HG02763 (cell line): ENCODE results near the gene GLDC.

Experiments
- ATAC-seq: cut with Tn5 transposase; IDR thresholded peaks from one replicate; pipeline ENCODE4 v1.9.1; 2021; ENCODE audit warnings: mild to moderate bottlenecking, moderate library complexity; ENCODE audit not compliant: unreplicated experiment

GLDC gene

DNA sequence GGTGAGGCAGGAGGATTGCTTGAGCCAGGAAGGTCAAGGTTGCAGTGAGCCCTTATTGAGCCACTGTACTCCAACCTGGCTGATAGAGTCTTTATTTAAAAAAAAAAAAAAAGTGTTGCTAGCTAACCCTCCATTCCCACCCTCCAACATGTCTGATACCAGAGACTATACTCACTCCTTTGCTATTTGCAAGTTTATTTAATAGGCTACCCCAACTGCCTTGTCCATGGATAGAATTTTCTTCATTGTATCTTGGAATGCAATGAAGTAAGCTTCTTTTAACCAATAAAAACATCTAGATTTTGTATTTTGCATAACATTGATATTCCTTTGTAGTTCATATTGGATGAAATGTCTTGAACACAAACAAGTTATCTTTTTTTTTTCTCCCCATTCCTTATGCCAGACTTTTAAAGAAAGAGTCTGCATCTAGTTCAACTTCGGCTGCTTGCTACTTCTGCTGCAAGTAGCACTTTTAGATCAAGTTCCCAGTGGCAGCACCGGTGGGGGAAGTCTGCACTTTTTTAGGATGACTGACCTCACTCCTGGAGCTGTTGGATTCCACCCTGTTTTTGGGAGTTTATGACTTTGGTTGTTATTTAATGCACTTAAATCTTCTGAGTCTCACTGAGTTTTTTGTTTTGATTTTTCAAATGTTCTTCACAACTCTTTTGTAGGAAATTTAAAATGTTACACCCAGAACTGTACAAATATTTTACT, 120.0 kb downstream of the GLDC start:
- no peak for ATAC-seq

DNA sequence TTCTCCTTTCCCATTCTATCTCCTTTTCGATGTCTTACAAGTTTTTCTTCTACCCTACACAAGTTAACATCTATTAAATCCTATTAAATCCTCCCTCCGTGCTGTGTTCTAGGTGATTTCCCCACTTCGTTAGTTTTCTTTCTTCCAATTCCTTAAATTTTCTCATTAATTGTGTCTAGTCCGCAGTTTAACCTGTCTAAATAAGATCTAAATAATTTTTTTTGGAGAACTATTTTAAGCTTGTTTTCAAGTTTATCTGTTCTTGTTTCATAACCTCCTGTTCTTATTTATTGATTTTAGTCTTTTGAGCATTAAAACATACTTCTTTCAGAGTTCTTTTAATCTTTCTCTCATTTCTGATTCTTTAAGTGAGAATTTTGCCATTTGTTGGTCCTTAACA, 123.3 kb downstream of the GLDC start:
- ATAC-seq: no peak

- ATAC-seq: no peak
Measured at GRCh38 chr9:6512085-6512657, 133.4 kb downstream of the GLDC start.

- no peak for ATAC-seq
Measured at GRCh38 chr9:6506571-6506970, 139.0 kb downstream of the GLDC start.

DNA sequence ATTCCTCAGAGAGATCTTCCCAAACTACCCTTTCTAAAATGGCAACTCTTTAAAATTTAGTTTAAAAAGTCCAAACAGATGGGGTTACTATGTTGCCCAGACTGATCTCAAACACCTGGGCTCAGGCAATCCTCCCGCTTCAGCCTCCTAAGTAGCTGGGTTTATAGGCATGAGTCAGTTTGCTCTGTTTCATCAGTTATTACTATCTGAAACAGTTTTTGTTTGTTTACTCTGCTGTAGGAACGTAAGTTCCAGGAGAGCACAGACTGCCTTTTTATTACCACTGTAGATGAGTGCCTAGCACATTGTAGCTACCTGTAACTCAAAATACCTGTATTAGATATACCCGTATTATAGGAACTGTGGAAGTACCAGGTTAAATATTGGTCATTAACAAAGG, 143.1 kb downstream of the GLDC start:
- ATAC-seq: no peak

DNA sequence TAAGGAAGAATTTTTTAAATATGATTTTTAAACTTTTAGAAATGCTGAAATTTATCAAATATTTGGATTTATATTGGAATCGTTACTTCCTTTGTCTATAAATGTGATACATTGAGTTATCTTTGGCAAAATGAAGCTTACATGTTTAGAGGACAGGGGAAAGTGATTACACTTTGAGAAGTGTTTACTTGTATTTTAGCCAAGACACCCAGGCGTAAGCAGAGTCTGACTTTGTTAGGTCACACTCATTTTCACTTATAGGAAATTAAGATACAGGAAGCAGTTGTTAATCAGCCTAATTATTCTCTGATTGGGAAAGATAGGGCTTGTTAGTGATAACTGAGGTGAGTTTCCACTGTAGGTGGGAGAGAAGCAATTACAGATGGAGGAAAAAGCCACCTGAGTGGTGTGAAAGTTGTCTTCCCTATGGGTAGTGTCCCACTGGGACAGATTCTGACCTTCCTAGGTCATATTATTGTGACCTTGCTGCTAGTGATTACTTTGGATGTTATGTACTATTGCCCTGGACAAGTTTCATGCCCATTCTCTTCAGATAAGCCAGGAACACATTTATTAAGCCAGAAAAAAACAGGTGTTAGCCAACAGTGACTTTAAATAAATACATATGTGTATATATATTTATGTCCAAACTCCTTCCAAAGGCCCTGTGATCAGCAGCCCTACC, 143.9 kb downstream of the GLDC start:
- ATAC-seq: no peak

- ATAC-seq: no peak
Measured at GRCh38 chr9:6498982-6499381, 146.5 kb downstream of the GLDC start.

DNA sequence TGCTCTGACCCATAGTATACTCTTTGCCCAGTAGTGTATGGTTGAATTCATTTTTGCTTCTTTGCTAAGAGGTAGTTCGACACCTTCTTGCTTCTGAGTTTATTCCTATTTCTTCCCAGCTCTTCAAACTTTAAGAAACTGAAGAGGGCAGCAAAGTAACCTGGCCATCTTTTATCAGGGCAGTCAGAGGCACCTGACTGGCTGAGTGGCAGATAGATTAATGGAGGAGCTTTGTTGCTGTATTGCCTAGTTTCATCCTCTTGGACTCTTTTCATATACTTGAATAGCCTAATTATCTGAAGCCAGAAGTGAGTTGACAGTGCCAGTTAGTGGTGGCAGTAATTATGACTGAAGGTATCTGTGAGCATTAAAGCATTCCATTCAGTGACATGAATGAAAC, 150.1 kb downstream of the GLDC start:
- no peak for ATAC-seq

DNA sequence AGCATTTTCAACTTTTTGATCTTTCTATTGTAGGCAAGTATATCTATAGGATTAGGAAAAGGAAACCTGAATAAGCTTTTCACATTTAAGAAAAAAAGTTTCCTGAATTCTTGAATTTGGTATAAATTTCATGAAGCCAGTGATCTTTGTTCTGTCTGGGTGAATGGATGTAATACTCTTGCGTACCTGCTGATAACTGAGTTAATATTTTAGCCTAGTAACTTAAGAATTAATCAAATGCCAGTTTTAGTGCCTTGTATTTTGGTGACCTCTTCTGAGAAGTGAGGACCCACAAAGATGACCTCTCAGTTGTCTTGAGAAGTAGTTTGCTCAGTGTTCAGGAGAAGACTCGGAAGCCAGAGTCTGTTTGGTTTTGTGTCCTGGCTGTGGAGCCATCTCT, 154.7 kb downstream of the GLDC start:
- ATAC-seq: no peak

DNA sequence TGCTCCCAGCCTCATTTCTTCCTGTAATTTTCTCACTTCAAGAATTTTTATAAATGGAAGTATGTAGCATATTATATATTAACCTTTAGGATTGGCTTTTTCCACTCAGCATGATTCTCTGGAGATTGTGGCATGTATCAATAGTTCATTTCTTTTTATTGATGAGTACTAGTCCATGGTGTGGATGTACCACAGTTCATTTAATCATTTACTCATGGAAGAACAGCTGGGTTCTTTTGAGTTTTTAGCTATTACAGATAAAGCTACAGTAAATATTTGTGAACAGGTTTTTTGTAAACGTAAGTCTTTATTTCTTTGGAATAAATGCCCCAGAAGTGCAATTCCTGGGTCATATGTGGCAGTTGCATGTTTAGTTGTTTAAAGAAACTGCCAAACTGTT, 156.4 kb downstream of the GLDC start:
- ATAC-seq: no peak

- no peak for ATAC-seq
Measured at GRCh38 chr9:6488395-6488794, 157.1 kb downstream of the GLDC start.

GRCh38 chr9:6484210-6484609, 161.3 kb downstream of the GLDC start:
- no peak for ATAC-seq
